Measurements from ENCODE around the gene VAMP5. TPM values are rescaled to one million over a fixed set of nuclear protein-coding genes. Genes with fewer than 3 reads are reported as not detected.

The VAMP5 gene
- total and polyA plus RNA-seq, 10 of the 15 experiments (the other 5 are each of a cell fraction or from before 2014, with no cell fraction given) = 3.8 to 52.7 (median 24.1) TPM

DNA sequence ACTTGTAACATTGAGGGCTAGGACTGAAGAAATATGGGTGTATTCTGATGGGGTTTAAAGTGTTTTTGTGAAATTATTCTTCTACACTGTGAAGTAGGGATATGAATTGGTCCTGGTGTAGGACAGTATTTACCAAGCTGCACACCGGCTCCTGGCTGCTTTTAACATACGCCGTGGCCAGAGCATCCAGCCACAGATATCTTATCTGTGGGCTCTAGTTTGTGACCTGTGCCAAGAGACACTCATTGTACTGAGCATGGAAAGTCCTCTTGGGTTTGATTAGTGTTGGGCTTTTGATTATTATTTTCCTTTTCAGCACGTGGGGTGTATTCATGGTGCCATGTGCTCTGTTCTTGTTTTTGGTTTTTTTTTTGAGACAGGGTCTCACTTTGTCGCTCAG lies 39.8 kb downstream of the VAMP5 start (continued):
- no peak for TF ChIP-seq POLR2AphosphoS2 (IDR thresholded peaks at IDR 0.05; ENCODE audit: low read depth, low read length)
- TF ChIP-seq MYB (IDR thresholded peaks at IDR 0.05; ENCODE audit: borderline replicate concordance, low read depth, low read length) = no peak

DNA sequence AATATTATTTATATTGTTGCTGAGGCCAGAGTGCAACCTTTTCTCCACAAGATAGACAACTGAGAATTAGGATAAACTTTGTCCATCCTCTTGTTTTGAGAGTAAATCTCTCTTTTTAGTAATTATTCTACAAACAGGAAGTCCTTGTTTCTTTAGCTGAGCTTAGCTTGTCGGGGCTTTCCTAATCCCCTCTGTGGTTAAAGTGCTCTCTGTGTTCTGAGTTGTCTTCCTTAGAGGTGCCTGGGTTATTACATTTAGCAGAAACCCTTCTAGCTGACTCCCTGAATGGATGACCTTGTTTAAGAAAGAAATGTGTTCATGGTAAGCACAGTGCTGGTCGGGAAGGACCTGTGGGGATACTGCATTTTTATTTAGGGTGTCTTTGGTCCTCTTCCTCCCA lies 44.4 kb downstream of the VAMP5 start:
- Histone ChIP-seq H3K27me3 (replicated peaks in 1 of 2; ENCODE audit: control insufficient read depth in 2 of 2, insufficient read depth in 2 of 2, low read length in 1 of 2) (no peaks in the 10 kb centered on the region), H3K36me3 (ENCODE audit: control insufficient read depth in 2 of 2, insufficient read depth in 2 of 2, low read length in 1 of 2) (peaks cover 10 to 38% of the 10 kb centered on the region in 2 experiments), H3K4me1 (ENCODE audit: control insufficient read depth, insufficient read depth, low read length) (no peaks in the 10 kb centered on the region), H3K4me2 (ENCODE audit: control insufficient read depth, insufficient read depth) (no peak overlapping the region), H3K9me3 (replicated peaks; ENCODE audit: control insufficient read depth, insufficient read depth, low read length) (no peaks in the 10 kb centered on the region), H3K4me3 (no peak overlapping the region), H4K20me1 (ENCODE audit: control insufficient read depth, insufficient read depth) (no peaks in the 10 kb centered on the region), H3K27ac (ENCODE audit: control insufficient read depth, insufficient read depth) (peak overlapping the region; percentile 38), H2AFZ (ENCODE audit: control insufficient read depth, low read depth, low read length) (no peak overlapping the region), H3K9ac (ENCODE audit: control insufficient read depth, insufficient read depth, low read length) (no peak overlapping the region), H3K79me2 (ENCODE audit: control insufficient read depth, insufficient read depth, low read length) (no peaks in the 10 kb centered on the region)
- in situ Hi-C loops (cut with MboI) = no loop called here
- intact Hi-C loops (cut with micrococcal nuclease; ENCODE audit: unreplicated experiment) = no loop called here
- CTCF ChIA-PET = interaction anchor here (0.6 to 3.3 kb wide), 8 partner anchors 8 to 557 kb away, joined by 3 to 31 read pairs (median 3); partner anchors contain the start of gene C2orf68
- POLR2A ChIA-PET = interaction anchor here (0.9 to 1.5 kb wide), 3 partner anchors 8 to 90 kb away, joined by 3 to 4 read pairs (median 3); partner anchors contain the start of gene MAT2A
- BruUV-seq (replicated peaks) = no TSS peak
- DNase-seq (ENCODE audit: low read depth, low spot score) (no peak), FAIRE-seq (no peak), ATAC-seq (peak; percentile 97)
- WGBS (ENCODE audit: insufficient coverage, insufficient replicate concordance, low lambda C conversion rate, missing lambda C conversion rate) = 34% methylated on average over 2 of the region's 2 CpGs
- RAD21 ChIA-PET (ENCODE audit: unreplicated experiment) = interaction anchor here (1.0 kb wide), 1 partner anchor 9 kb away, joined by 7 read pairs; no protein-coding TSS in a partner anchor
- SMC1A ChIA-PET (ENCODE audit: uncharacterized antibody, unreplicated experiment) = interaction anchor here (1.3 to 3.0 kb wide), 2 partner anchors 9 kb away, joined by 4 to 20 read pairs; no protein-coding TSS in a partner anchor
- TF ChIP-seq DPF2 (IDR thresholded peaks at IDR 0.05) (peak; percentile 20; the same call in 1 of the 2 replicates), EGR1 (IDR thresholded peaks at IDR 0.05; ENCODE audit: borderline replicate concordance in 1 of 2, low read depth in 2 of 2, low read length in 2 of 2) (no peak), CBFB (IDR thresholded peaks at IDR 0.05; ENCODE audit: low read depth) (no peak), YBX1 (IDR thresholded peaks at IDR 0.05) (no peak), IKZF1 (conservative IDR thresholded peaks at IDR 0.05) (peak; percentile 45; the same call in 1 of the 2 replicates), BCL11A (IDR thresholded peaks at IDR 0.05; ENCODE audit: low read depth, low read length) (no peak), POLR2A (IDR thresholded peaks at IDR 0.05; ENCODE audit: low read depth, low read length) (no peak), RFX5 (IDR thresholded peaks at IDR 0.05; ENCODE audit: low read depth, low read length) (no peak), RUNX3 (IDR thresholded peaks at IDR 0.05; ENCODE audit: low read length) (peak; percentile 65), IKZF2 (IDR thresholded peaks at IDR 0.05) (peak; percentile 19 to 29; a peak in 1 of 4 replicates), GATAD2B (conservative IDR thresholded peaks at IDR 0.05; ENCODE audit: low read depth) (no peak), RBBP5 (conservative IDR thresholded peaks at IDR 0.05) (no peak), BMI1 (IDR thresholded peaks at IDR 0.05; ENCODE audit: borderline replicate concordance) (no peak), SPI1 (IDR thresholded peaks at IDR 0.05; ENCODE audit: borderline replicate concordance, insufficient read depth, low read depth, low read length) (peak; percentile 47; the same call in 1 of the 2 replicates)
- TF ChIP-seq, protein P1, sequence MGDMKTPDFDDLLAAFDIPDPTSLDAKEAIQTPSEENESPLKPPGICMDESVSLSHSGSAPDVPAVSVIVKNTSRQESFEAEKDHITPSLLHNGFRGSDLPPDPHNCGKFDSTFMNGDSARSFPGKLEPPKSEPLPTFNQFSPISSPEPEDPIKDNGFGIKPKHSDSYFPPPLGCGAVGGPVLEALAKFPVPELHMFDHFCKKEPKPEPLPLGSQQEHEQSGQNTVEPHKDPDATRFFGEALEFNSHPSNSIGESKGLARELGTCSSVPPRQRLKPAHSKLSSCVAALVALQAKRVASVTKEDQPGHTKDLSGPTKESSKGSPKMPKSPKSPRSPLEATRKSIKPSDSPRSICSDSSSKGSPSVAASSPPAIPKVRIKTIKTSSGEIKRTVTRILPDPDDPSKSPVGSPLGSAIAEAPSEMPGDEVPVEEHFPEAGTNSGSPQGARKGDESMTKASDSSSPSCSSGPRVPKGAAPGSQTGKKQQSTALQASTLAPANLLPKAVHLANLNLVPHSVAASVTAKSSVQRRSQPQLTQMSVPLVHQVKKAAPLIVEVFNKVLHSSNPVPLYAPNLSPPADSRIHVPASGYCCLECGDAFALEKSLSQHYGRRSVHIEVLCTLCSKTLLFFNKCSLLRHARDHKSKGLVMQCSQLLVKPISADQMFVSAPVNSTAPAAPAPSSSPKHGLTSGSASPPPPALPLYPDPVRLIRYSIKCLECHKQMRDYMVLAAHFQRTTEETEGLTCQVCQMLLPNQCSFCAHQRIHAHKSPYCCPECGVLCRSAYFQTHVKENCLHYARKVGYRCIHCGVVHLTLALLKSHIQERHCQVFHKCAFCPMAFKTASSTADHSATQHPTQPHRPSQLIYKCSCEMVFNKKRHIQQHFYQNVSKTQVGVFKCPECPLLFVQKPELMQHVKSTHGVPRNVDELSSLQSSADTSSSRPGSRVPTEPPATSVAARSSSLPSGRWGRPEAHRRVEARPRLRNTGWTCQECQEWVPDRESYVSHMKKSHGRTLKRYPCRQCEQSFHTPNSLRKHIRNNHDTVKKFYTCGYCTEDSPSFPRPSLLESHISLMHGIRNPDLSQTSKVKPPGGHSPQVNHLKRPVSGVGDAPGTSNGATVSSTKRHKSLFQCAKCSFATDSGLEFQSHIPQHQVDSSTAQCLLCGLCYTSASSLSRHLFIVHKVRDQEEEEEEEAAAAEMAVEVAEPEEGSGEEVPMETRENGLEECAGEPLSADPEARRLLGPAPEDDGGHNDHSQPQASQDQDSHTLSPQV (IDR thresholded peaks at IDR 0.05) = no peak
- TF ChIP-seq, protein P2, sequence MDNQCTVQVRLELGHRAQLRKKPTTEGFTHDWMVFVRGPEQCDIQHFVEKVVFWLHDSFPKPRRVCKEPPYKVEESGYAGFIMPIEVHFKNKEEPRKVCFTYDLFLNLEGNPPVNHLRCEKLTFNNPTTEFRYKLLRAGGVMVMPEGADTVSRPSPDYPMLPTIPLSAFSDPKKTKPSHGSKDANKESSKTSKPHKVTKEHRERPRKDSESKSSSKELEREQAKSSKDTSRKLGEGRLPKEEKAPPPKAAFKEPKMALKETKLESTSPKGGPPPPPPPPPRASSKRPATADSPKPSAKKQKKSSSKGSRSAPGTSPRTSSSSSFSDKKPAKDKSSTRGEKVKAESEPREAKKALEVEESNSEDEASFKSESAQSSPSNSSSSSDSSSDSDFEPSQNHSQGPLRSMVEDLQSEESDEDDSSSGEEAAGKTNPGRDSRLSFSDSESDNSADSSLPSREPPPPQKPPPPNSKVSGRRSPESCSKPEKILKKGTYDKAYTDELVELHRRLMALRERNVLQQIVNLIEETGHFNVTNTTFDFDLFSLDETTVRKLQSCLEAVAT (IDR thresholded peaks at IDR 0.05) = no peak

Data from GM12878 (cell line).